HG03064 (cell line): ENCODE data around the gene CCDC183.
"Not testable (repeated sequence)": the region's sequence is repeated elsewhere in the genome, so short reads cannot be mapped to it uniquely, and the experiment has no call there.

Experiments
- ATAC-seq: cut with Tn5 transposase; IDR thresholded peaks from one replicate; pipeline ENCODE4 v1.9.1; 2021; ENCODE audit warnings: low read depth; ENCODE audit not compliant: unreplicated experiment

The CCDC183 gene

GRCh38 chr9:136796238-136796774 lies at the start of gene CCDC183:
TSS of gene CCDC183 (plus strand) at chr9:136796338. CDS start at chr9:136796398, 60 bp downstream.
- ATAC-seq, result no peak

DNA sequence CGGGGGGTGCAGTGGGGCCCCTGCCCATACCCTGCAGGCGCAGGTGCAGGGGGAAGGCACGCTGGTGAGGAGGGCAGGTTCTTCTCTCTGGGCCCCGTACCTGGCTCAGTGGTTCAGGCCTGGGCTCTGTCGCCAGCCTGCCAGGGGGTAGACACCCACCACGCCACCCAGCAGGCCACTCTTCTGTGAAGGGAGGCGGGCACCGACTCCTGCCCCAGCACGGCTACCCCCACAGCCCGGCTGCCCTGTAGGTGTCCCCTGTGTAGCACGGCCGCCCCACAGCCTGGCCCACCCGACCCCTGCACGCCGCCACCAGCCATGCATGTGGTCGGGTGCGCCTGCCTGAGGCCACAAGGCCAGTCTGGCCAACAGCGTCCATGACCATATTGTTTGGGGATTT lies 49.5 kb upstream of the CCDC183 start:
- no peak for ATAC-seq

GRCh38 chr9:136747161-136748060 lies 48.7 kb upstream of the CCDC183 start:
- no peak for ATAC-seq

- no peak for ATAC-seq
Observed at GRCh38 chr9:136748201-136748600, 47.9 kb upstream of the CCDC183 start, which contains the start of gene LCN6. TSS of gene LCN6 (minus strand) at chr9:136748525. CDS start at chr9:136748483, 42 bp downstream.

DNA sequence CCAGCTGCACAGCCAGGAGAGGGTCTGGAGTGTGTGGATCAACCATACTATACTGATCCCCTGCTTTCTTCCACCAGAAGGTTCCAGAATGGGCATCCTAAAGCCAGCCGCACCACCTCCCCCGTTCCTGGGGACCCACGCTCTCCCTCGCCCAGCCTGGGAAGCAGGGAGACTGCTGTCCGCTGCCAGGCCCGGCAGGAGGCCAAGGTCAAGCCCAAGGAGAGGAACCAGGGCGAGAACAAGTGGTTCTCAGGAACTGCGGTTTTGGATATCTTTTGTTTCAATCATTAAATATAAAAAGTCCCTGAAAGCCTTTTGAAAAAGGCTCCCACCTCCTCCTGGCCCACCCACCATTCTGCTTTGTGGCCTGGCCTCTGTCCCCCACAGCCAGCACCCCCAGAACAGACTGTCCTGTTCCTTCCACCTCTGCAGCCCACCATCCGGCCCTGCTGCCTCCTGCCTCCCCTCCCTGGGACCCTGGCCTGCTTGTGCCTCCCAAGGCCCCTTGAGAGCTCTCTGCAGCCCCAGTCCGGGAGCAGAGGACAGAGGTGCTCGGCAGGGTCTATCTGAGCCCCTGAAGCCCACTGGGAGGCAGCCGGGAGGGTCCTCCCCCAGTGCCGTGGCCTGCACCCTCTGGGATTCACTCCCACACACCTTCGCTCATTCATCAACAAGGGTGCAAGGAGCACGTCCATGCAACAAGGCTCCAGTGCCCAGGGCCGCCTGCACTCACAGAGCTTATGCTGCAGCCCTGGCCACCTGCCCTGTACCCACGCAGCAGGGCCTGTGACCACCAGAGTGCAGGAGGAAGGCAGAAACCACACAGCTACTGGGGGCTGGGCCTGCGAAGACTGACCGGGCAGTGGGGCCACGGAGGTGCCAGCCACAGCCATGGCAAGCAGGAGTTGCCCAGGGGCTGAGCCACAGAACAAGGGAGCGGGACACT lies 47.2 kb upstream of the CCDC183 start:
- no peak for ATAC-seq

DNA sequence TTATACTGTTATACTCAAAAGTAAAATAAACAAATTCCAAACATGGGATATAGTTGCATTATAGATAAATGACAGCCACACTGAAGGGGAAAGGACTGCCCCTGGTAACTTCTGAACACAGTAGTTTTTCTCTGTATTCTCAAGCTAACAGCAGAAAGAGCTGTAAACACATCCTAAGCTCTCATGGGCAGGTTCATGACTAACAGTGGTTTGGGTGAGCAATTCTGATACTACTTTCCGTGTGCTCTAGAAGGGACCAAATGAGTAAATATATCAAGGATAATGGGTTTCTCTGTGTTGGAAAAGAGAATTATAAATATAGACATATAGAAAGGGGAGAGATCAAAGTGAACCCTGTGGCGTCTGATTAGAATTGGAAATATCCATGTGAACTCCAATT lies 45.6 kb upstream of the CCDC183 start:
- no peak for ATAC-seq

DNA sequence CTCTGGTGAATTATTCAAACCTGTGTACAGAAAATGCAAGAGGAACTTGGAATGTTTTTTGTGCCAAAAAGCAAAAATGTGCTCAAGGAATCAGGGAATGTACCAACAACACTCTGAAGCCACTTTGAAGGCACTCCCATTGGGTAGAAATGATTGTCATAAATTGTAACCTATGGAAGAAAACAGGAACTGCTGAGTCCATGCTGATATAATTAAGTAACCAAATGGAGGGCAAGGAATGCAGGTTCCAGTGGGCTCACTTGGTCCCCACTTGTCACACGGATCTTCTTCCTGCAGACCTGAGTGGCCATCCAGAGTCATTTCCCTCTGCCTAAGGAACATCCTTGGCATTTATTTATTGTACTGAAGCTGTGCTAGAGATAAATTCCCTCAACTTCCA lies 44.9 kb upstream of the CCDC183 start:
- no peak for ATAC-seq

DNA sequence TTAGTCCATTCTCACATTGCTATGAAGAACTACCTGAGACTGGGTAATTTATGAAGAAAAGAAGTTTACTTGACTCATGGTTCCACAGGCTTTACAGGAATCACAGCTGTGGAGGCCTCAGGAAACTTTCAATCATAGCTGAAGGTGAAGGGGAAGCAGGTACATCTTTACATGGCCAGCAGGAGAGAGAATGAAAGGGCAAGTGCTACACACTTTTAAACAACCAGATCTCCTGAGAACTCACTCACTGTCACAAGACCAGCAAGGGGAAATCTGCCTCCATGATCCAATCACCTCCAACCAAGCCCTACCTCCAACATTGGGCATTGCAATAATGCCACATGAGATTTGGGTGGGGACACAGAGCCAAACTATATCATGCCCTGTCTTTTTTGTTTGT lies 44.3 kb upstream of the CCDC183 start:
- no peak for ATAC-seq

- ATAC-seq, result no peak
Observed at GRCh38 chr9:136753371-136754058, 42.6 kb upstream of the CCDC183 start.

DNA sequence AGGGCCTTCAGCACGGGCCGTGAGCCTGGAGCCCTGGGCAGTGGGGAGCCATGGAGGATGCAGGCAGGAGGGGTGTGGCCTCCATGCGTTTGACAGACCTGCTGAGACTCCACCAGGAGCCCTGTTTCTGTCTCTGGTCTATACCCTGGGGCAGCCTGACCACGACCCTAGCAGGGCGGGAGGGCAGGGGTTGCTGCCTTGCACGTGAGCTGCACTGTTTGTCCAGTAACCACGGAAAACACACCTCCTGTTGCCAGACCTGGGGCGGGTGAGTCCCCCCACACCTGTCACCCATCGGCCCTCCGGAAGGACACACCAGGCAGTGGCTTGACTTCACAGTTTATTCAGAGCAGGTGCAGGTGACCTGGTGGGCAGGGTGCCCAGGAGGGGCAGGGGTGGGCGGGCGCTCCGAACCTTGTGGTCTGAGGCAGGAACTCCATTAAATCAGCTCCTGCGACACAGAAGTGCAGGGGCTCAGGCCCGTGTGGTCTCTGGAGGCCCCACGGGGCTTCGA lies 42.0 kb upstream of the CCDC183 start:
- no peak for ATAC-seq

- ATAC-seq, result no peak
Observed at GRCh38 chr9:136754626-136755301, 41.4 kb upstream of the CCDC183 start.

- not testable (repeated sequence) for ATAC-seq
Observed at GRCh38 chr9:136755302-136756133, 40.6 kb upstream of the CCDC183 start.

DNA sequence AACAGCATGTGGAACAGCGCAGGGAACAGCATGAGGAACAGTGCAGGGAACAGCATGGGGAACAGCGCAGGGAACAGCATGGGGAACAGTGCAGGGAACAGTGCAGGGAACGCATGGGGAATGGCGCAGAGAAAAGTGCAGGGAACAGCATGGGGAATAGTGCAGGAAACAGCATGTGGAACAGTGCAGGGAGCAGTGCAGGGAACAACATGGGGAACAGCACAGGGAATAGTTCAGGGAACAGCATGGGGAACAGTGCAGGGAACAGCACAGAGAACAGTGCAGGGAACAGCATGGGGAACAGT lies 40.1 kb upstream of the CCDC183 start:
- no peak for ATAC-seq

DNA sequence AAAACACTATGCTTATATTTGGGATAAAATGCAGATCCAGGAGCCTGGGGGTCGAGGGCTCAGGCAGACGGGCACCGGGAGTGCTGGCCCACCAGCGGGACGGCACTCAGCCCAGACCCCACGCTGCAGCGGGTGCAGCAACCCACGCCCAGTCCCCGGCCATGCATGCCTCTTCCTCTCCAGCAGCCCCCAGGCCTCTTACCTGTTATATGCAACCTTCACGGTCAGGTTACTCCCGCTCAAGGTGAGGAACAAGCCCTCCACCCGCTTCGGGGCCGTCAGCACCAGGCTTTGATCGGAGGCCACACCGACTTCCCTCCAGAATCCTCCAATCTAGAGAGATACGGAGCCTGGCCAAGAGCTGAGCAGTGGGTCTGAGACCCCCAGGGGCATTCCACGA lies 39.3 kb upstream of the CCDC183 start:
- no peak for ATAC-seq

- no peak for ATAC-seq
Observed at GRCh38 chr9:136757328-136757727, 38.8 kb upstream of the CCDC183 start.

GRCh38 chr9:136757751-136758140 lies 38.4 kb upstream of the CCDC183 start:
- no peak for ATAC-seq

DNA sequence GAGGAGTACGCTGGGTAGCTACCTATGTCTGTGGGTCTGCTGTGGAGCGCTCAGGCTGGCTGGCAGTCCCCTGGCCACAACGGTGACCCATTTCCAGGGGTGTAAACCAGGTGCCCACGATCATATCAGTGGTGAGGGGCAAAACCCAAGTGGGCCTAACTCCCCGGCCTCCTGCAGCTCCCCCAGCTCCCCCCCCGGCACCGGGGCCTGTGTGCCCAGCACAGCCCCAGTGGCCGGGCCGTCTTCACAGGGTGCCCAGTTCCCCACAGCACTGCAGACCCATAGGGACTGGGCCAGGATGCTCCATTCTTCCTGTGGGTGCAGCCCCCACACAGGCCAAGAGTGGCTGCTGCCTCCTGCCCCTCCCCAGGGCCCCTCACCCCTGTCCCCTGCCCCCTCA lies 37.1 kb upstream of the CCDC183 start:
- no peak for ATAC-seq

GRCh38 chr9:136759436-136760325 lies 36.5 kb upstream of the CCDC183 start:
- no peak for ATAC-seq
